ENCODE results near the gene CARMIL3.

CARMIL3 gene

DNA sequence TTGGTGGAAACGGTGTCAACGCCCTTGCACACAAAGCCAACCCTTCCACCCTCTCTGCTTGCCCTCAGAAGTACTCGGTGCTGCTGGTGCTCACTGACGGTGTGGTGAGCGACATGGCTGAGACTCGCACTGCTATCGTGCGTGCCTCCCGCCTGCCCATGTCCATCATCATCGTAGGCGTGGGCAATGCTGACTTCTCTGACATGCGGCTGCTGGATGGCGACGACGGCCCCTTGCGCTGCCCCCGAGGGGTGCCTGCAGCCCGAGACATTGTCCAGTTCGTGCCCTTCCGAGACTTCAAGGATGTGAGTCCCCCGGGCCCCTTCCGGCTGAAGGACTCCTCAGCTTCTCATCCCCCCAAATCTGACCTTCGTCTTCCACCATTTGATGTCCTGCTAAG lies 25.3 kb downstream of the CARMIL3 start:
- DNase-seq = no peak

DNA sequence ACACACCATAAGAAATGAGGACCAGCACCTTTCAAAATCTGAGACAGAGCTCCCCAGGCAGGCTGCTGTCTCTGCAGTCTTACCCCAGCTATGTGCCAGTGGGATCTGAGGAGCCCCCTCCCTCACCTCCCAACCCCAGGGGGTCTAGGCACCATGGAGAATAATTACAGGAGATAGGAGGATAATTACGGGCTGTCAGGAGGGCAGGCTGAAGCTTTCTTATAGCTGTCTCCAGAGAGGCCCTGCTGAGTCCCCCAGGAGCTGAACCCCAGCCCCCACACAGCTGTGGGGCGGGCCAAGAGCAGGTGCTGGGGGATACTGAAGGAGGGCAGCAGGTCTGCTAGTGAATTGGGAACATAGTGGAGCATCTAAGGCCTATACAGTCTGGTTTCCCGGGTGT lies 26.3 kb downstream of the CARMIL3 start:
- no peak for DNase-seq

DNA sequence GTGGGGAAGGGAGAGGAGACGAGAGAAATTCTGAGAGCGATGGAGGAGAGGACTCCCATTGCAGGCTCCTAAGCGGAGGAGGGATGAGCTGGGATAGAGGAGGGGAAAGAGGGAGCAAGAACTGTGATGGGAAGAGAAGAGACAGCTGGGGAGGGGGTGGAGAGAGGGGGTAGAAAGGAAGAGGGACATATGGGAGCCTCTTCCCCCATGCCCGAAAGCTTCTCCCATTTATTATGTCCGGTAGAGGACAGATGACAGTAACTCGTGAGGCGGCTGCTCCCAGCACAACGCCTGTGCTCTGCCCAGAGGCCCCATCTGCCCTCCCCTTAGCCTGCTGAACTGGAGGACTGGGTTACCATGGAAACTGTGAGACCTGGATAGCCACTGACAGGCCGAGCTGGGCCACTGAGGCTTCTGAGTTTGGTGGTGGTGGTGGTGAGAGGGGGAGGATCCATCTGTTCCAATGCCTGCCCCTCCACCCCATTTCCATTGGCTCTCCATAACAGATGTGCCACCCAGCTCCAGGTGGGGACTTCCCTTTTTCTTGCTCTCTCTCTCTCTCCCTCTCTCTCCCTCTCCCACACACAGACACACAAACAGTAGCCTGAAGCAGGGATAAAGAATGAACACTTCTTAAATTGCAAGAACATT lies 27.8 kb downstream of the CARMIL3 start:
- DNase-seq = no peak

DNA sequence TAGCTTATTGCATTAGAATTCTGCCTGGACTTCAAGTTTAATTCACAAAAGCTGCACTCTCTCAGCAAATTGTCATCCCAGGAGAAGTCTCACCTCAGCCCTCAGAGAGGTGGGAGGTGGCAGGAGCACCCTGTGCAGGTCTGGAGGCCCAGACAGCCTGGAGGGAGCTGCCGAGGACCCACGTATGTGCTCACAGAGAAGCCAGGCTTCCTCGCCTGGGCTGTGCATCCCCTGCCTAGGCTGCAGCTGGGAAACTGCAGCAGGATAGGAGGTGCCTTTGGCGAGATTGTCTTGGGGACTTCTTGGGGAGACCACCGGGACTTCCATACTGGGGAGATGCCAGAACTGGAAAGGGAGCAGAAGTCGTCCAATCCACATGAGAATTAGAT lies 28.3 kb downstream of the CARMIL3 start:
- DNase-seq = no peak

DNA sequence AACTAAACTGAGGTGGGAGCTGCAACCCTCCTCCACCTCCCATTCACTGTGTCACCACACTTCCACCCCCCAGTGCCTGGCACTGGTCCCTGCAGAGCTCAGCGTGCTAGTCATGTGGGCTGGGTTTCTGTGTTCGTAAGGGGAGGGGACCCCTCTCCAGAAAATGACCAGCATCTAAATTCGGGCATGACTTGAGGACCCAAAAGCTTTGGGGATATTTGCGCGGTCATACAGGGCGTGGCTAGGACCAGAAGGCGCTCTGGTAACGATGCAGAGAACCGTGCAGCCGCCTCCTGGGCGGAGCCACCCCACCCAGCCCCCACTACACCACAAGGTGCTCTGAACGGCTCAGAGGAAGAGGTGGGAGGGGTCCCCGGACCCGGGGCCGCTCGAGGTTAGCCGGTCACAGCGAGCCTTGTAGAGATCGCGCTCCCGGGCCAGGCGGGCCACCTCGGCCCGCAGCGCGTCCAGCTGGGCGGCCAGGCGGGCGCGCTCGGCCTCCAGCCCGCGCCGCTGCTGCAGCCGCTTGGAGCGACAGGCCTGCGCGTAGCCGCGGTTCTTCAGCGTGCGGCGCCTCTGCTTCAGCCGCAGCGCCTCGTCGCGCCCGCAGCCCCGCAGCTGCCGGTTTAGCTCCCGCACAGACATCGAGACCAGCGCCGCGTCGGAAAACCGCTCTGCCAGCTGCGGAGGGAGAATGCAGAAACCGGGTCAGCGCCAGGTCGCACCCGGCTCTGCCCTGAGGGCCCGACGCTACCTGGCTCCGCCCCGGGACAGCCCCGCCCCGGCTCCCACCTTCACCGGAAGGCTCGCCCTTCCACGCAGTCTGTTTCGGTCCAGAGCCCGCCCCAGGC lies 29.3 kb downstream of the CARMIL3 start:
- peak; percentile 42 to 48 for DNase-seq

DNA sequence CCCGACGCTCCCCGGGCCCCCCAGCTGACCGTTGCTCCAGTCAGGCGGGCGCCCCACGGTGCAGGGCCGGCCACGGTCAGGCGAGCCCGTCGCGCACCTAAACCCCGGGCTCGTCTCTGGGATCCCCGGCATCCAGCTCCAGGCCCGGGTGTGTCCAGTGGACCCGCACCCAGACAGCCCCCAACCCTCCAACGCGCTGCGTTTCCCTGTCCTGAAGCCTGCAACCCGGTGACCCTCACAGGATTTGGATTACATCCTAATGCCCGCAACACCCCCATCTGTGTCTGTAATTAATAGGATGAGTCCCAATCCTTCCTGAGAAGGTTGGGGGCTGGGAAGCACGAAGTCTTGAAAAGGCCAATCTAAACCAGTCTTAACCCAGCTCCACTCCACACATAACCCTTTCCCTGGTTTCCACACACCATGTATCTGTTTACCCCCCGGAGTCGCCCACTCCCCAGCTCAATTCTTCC lies 30.0 kb downstream of the CARMIL3 start:
- no peak for DNase-seq

DNA sequence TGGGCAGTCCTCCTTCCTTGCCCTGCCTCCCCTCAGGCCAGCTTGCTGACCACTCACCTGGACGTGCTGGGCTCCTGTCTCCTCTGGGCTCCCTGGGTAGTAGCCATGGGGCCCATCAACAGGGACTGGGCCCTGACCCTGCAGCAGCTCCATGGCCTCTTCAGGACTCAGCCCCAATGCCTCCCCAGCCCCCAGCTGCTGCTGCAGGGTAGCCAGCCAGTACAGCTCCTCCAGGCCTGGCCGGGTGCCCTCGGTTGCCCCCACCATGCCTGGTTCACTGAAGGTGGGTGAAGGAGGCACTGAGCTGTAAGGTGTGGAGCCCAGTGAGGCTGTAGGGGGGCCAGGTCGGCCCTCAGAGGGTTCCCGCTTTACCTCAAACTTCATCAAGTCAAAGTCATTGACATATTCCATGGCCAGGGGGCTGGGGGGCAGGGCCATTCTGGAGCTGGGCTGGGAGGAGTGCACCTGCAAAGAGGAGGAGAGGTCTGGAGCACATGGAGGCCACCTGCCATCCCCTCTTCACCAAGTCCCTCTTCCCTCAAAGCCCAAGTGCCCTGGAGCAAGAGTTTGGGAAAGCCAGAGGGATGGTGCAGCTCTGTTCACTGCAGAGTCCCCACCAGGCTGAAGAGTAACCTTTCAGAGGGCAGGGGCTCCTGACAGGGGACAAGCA lies 30.7 kb downstream of the CARMIL3 start:
- DNase-seq = no peak

DNA sequence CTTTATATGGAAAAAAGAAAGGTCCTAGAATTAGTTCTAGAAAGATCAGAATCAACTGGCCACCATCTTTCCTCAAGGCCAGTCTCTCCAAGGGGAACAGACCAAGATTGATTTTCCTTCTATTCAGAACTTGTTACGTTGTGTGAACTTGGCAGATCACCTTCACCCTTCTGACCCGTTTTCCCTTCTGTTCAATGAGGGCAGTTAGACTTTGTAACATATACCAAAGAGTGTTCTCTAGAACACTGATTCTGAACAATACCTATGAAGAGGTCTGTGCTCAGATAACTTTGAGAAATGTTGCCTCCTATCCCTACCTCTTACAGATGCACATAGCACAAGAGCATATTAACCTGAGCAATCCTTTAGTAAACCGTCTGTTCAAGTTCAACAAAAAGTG lies 31.7 kb downstream of the CARMIL3 start:
- no peak for DNase-seq

DNA sequence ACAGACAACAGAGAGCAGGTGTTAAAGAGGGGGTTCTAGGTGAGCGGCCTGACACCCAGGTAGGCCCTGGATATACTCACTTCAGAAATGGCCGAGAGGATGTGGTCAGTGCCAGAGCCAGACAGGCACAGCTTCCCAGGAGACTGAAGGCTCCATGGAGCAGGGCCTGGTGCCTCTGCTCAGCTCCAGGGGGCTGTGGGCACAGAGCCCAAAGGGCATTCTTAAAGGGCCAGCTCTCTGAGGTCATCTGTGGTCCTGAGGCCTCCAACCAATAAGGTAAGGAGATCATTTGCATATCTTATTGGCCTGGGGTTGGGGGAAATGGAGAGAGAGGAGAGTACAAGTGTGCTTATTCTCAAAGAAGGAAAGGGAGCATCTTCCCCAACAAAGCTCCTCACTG lies 32.6 kb downstream of the CARMIL3 start:
- DNase-seq = no peak

DNA sequence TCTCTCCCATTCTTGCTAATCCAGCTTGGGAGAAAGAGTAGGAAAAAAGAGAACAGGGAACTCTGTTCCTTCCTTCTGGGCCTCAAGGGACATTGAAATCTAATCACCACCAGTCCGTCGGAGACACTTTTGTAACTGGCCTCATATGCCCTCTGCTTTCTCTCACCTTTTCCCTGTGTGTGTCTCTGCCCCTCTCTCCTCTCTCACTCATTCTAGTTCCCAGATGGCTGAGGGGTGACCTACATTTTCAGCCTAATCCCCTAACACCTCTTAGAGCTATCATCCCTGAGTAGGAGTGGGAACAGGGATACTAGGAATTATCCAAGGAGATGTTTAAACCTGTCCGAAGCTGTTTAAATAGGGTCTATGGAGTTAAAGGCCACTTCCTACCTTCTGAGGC lies 33.4 kb downstream of the CARMIL3 start:
- DNase-seq = no peak

DNA sequence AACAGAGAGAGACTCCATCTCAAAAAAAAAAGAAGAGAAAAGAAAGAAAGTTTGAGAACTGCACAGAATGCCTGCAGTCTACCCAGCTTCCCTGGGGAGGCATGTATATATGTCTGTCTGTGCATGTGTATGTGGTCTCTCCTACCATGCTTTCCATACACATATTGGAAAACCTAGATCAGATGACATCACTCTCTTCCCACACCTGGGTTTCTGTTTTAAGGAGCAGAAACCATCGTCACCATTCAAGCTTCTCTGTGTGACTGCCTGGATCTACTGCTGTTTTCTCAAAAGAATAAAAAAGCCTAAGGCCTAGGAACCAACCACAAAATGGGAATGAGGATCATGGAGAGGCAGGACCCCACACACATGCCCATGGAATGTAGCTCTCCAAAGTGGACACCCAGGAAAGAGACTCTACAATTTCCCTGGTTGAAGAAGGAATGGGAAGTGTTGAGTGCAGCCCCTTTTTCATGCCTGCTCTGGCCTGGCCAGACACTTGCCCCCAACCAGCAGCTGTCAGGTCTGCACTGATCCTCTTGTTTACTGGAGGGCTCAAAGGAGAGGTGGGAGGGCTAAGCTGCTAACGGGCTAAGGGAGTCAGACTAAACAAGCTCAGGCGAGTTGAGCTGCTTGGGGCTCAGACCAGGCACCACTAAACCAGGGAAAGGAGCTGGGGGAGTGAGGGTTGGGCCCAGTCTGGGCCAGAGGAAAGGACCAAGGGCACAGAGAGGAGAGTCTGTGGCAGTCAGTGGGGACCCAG lies 34.6 kb downstream of the CARMIL3 start:
- no peak for DNase-seq

DNA sequence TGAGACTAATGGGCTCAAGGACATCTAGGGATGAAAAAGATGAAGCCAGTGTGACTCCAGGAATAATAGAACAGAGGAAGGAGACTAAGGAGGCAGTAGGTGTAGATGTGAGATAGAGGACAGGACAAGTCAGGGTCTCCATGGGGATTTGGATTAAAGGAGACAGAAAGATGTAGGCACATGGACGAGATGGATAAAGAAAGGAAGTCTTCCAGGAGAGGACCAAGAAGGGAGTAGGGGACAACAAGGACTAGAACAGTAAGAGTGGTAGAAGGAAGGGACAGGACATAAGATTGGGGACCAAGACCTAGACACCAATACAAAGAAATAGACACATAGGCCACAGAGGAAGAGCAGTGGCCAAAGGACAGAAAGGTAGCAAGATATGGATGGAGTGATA lies 35.2 kb downstream of the CARMIL3 start:
- no peak for DNase-seq

DNA sequence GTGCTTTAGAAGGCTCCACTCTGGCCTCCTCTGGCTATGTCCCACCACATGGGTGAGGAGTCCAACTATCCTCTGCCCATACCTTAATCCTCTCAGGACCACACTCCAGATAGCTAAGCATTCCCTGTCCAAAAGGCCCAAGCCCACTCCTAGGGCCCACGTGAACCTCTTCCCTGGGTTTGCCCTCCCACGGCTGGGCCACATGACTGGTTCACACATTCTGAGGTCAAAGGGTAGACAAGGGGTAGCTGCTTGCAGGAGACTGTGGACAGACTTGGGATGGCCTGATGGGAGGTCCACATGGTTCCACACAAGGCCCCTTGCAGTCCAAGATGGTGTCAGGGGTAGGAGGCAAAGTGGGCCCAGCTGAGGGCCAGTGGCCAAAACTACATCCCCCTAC lies 36.3 kb downstream of the CARMIL3 start:
- DNase-seq = no peak

DNA sequence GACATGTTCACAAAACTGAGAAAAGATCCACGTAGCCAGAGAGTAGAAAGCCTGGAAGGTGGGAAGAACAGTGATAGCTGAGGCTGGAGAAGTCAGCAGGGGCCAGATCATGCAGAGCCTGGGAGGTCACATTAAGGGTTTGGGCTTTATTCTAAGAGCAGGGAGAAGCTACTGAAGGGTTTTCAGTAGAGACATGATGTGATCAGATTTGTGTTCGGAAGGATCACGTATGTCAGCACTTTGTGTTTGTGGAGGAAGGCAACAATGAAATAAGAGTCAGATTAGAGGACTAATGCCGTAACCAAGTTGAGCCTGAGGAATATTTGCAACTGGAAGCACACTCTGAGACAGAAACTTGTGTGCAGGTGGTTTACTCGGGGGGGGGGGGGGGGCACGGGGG lies 38.1 kb downstream of the CARMIL3 start:
- DNase-seq = no peak

DNA sequence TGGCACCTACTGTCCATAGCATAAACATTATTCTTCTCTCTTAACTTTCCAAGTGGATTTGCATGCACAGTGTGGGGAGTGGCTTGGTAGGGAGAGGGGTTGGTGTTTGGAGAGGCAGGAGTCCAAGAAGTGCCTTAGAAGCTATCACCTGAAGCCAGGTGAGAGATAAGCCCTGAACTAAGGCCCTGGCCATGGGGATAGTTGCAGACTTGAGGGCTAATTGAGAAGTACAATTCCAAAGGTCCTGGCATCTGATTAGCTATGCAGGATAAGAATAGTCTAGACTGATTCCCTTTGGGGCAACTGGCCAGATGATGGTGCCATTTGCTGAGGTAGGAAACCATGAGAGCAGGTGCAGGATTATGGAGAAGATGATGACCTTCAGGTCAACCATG lies 40.3 kb downstream of the CARMIL3 start:
- DNase-seq = no peak

DNA sequence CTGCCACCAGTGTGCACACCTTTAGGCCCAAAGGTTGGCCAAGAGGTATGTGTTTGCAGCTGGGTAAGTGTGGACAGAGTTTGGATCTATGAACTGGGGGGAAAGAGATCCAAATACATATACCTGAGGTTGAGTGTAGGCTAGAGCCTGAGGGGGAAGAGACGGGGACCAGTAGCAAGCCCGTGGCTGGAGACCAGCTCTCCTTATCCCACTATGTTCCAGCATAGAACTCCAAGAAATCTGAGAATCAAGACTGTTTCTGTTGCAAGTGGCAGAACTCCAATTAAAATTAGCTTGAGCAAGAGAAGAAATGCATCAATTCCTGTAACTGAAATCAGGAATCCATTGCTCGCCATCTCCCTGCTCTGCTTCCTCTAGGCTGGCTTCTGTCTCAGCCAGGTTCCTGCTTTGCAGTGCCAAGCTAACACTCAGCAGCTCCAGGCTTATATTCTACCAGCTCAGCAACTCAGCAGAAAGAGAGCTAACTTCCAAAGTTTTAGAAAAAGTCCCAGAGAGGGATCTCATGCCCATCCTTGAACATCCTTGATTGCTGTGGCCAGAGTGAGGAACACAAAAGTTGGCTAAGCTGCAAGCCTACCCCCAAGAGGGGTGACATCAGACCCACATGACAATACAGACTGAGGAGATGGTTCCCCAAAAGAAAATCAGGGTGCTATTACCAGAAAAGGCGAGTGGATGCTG lies 40.8 kb downstream of the CARMIL3 start:
- no peak for DNase-seq

DNA sequence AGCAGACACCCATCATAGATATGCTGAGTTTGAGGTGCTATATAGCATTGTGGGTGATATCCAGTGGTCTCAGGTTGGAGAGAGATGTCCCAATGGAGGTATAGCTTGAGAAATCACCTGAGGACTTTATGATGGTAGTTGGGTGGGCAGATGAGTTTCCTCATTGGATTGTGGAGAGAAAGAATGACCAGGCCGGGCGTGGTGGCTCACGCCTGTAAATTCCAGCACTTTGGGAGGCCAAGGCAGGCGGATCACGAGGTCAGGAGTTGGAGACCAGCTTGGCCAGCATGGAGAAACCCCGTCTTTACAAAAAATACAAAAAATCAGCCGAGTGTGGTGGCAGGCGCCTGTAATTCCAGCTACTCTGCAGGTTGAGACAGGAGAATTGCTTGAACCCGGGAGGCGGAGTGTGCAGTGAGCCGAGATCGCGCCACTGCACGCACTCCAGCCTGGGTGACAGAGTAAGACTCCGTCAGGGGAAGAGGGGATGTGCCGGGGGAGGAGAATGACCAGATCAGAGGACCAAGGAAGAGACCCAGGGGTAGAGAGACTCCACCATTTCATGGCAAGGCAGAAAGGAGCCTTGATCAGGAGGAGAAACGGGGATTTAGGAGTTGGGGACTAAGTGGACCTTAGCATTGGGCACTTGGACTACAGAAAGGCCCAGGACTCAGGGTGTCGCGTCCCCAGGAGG lies 41.5 kb downstream of the CARMIL3 start:
- no peak for DNase-seq

DNA sequence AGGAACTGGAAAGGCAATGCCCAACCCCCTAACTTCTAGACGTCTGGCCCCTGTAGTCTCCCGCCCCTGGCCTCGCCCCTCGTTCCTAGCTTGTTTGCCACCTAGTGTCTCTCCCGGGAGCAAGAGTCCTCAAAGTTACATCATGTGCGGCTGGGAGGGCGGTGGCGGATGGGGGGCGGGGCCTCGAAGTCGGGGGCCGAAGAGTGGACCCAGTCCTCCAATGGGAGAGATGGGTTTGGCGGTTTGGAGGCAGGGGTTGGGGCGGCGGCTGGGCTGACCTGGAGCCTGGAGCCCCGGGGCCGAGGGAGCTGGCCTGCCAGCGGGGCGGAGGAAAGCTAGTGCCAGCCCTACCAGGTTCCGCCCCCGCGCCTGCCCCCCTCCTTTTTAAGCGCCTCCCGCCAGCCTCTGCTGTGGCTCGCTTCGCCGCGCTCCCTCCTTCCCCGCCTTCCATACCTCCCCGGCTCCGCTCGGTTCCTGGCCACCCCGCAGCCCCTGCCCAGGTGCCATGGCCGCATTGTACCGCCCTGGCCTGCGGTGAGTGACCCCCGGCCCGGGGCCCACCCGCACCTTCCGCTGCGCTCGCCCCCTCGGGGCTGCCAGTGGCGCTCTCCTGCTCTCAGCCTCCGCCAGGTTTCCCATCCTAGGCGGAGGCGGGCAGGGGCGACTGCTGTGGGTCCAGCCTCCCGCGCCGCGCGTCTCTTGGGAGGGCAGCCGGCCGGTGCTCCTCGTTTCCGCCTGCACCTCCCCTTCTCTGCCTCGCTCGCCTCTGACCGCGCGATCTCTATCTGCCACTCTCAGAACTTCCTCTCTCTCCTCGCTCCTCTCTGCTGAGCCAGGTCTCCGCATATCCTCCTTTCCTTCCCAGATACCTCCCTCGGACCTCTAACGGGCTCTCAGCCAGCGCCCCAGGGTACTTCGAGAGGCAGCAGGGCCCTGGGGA lies 42.4 kb downstream of the CARMIL3 start, which contains the start of gene PCK2:
Gene PCK2, plus strand, starts transcription at position 411 of the 940 bp plus-strand sequence. Its CDS starts 95 bp downstream, at position 506.
- DNase-seq = peak; percentile 77 to 89

DNA sequence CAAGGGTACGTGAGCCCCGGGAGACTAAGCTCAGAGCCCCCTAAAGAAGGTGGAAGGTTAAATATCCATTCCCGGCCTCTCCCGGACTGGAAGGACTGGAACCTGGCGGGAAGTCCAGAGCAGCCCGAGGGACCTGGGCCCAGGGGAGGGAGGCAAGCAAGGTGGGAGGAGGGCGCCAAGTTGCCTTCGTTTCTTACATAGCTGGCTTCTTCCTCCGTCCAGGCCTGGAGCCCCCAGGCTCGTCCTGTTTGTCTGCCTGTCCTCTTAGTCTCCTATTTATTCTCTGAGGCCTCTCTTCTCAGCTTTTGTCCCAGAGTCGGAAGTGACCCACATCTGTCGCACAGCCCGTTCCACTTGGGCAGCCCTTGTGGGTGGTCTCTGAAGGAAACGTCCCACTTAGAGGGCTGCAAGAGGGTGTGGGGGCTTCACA lies 43.0 kb downstream of the CARMIL3 start:
- no peak for DNase-seq

DNA sequence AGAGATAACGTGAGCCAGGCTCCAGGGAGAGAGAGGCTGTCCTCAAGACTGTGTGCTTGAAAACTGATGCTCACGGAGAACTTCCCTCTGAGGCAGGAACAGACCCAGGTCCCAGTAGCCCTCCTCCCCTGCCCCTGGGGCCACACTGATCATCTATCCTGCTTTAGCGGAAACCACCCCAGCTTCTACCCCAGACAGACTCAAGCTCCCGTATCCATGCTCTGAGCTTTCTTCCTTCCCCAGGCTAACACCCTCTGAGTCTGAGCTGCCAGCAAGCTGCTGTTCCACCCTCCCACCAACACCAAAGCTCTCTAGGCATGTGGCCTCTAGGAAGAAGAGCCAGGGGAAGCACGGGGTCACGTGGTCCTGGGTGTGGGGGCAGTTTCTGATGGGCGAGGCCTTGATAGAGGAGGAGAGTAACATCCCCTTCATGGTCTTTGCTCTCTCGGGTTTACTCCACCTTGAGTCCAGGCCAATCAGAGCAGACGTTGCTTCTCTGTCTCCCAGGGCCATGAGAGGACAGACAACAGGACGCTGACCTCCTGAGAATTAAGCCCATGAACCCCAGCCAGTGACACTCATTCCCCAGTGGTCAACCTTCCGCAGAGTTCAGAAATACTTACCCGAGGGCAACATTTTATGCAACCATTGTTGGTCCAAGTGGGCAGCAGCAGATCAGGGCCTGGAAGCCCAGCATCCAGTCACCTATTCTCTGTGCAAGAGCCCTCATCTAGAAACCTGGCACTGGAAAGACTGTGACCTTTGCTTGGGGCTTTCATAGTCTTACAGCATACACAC lies 43.7 kb downstream of the CARMIL3 start:
- DNase-seq = no peak

All from NCI-H187 (cell line).